RWPE1 (cell line): ENCODE results near the gene STX18.
A peak's percentile ranks its signal among the peaks of the same experiment; 100 is the strongest.

Source experiments
- CTCF ChIA-PET: fragments of 350-600 bp; sonication (Branson Sonifier 250); formaldehyde crosslinking; extraction: SDS; loops from one replicate; lab custom pipeline; 2021; lab: Yijun Ruan, JAX
- POLR2A ChIA-PET: fragments of 400-600 bp; formaldehyde crosslinking; extraction: SDS; loops from one replicate; lab custom pipeline; 2020; ENCODE audit warnings: antibody characterized with exemption; ENCODE audit not compliant: low non-redundant PET; lab: Yijun Ruan, JAX
- DNase-seq: peaks from one replicate; pipeline ENCODE4 v3.0.0; 2012; ENCODE audit warnings: low spot score
- H3K27ac ChIP-seq: fragments of 450-650 bp; 2 replicates; pipeline ENCODE4 v1.5.1; 2017
- CTCF ChIP-seq: fragments of 450-650 bp; conservative IDR thresholded peaks from 2 replicates; pipeline ENCODE4 v1.5.1; 2017; ENCODE audit warnings: low read depth, mild to moderate bottlenecking

Gene STX18

GRCh38 chr4:4396628-4397440 is 145.0 kb downstream of the STX18 start:
- no peak overlapping the region for H3K27ac ChIP-seq
- ChIA-PET POLR2A (no interaction called here), CTCF (interaction anchor here (1.6 kb wide), 1 partner anchor 12 kb away, joined by 5 read pairs; no protein-coding TSS in a partner anchor)
- no peak for DNase-seq
- no peak for TF ChIP-seq CTCF

- POLR2A ChIA-PET = no interaction called here
- no peak for DNase-seq
- no peak for TF ChIP-seq CTCF
Measured at GRCh38 chr4:4395849-4396627, 145.8 kb downstream of the STX18 start.

GRCh38 chr4:4395371-4395770 is 146.5 kb downstream of the STX18 start:
- ChIA-PET POLR2A (no interaction called here), CTCF (interaction anchor here (0.6 to 1.6 kb wide), 3 partner anchors 11 to 1896 kb away, joined by 4 to 5 read pairs (median 4); no protein-coding TSS in a partner anchor)
- no peak for TF ChIP-seq CTCF
- no peak for DNase-seq
- no peak overlapping the region for H3K27ac ChIP-seq

More at GRCh38 chr4:4395849-4396627, 145.8 kb downstream of the STX18 start:
- CTCF ChIA-PET = interaction anchor here (1.1 to 1.6 kb wide), 2 partner anchors 11 to 1895 kb away, joined by 4 to 5 read pairs; no protein-coding TSS in a partner anchor
- H3K27ac ChIP-seq = no peak overlapping the region

- peak overlapping the region; percentile 31 for H3K27ac ChIP-seq
- POLR2A ChIA-PET = no interaction called here
- CTCF ChIA-PET = interaction anchor here (0.6 kb wide), 1 partner anchor 1348 kb away, joined by 4 read pairs; no protein-coding TSS in a partner anchor
- TF ChIP-seq CTCF = no peak
- DNase-seq = no peak
Measured at GRCh38 chr4:4394644-4395043, 147.2 kb downstream of the STX18 start.

GRCh38 chr4:4392501-4393183 is 149.2 kb downstream of the STX18 start:
- TF ChIP-seq CTCF = no peak
- CTCF ChIA-PET = no interaction called here
- peak; percentile 78 for DNase-seq
- POLR2A ChIA-PET = interaction anchor here (0.5 kb wide), 1 partner anchor 337 kb away, joined by 6 read pairs; no protein-coding TSS in a partner anchor
- H3K27ac ChIP-seq = peak overlapping the region; percentile 71

- H3K27ac ChIP-seq = peak overlapping the region; percentile 71
- POLR2A ChIA-PET = interaction anchor here (0.5 kb wide), 1 partner anchor 336 kb away, joined by 6 read pairs; no protein-coding TSS in a partner anchor
- CTCF ChIA-PET = no interaction called here
- no peak for DNase-seq
- TF ChIP-seq CTCF = no peak
Measured at GRCh38 chr4:4391866-4392265, 150.0 kb downstream of the STX18 start.
